Astrocyte (in vitro differentiated cells and primary cell): ENCODE measurements around the gene TRPM2. TPM values are rescaled to one million over a fixed set of nuclear protein-coding genes. Genes with fewer than 3 reads are reported as not detected.

Source experiments
- DNase-seq: peaks from one replicate; pipeline ENCODE4 v3.0.0-alpha.2; 2010; ENCODE audit warnings: low read depth
- FAIRE-seq: peaks from 2 replicates; lab custom pipeline; 2011; peaks lifted over from hg19 to GRCh38; lab: Jason Lieb, UNC
- H2AFZ ChIP-seq: 2 replicates; pipeline ENCODE4 v1.6.0; 2012; ENCODE audit warnings: low read depth, low read length, inconsistent platforms
- H3K27ac ChIP-seq: 2 replicates; pipeline ENCODE4 v1.5.1; 2011; ENCODE audit warnings: low read depth, low read length, inconsistent platforms
- H3K27me3 ChIP-seq: 2 replicates; pipeline ENCODE4 v1.6.0; 2011; ENCODE audit warnings: low read length, inconsistent platforms; ENCODE audit not compliant: insufficient read depth
- H3K36me3 ChIP-seq: 2 replicates; pipeline ENCODE4 v1.5.1; 2011; ENCODE audit warnings: low read length, inconsistent platforms; ENCODE audit not compliant: insufficient read depth
- H3K4me1 ChIP-seq: 2 replicates; pipeline ENCODE4 v1.5.1; 2011; ENCODE audit warnings: low read length, inconsistent platforms; ENCODE audit not compliant: insufficient read depth
- H3K4me2 ChIP-seq: 2 replicates; pipeline ENCODE4 v1.6.0; 2012; ENCODE audit warnings: low read length, inconsistent platforms
- H3K4me3 ChIP-seq: 2 replicates; pipeline ENCODE4 v1.5.1; 2011; ENCODE audit warnings: low read depth, mild to moderate bottlenecking, low read length, inconsistent platforms; ENCODE audit not compliant: insufficient read depth
- H3K79me2 ChIP-seq: 2 replicates; pipeline ENCODE4 v1.6.0; 2012; ENCODE audit warnings: mild to moderate bottlenecking, low read length, inconsistent platforms; ENCODE audit not compliant: insufficient read depth
- H3K9ac ChIP-seq: 2 replicates; pipeline ENCODE4 v1.6.0; 2012; ENCODE audit warnings: mild to moderate bottlenecking, low read length, inconsistent platforms
- H3K9me3 ChIP-seq: 2 replicates; pipeline ENCODE4 v1.5.1; 2012; ENCODE audit warnings: low read depth, mild to moderate bottlenecking, low read length, inconsistent platforms; ENCODE audit not compliant: insufficient read depth
- H4K20me1 ChIP-seq: 2 replicates; pipeline ENCODE4 v1.6.0; 2012; ENCODE audit warnings: low read length, inconsistent platforms; ENCODE audit not compliant: insufficient read depth
- H3K27ac Mint-ChIP-seq: one replicate; pipeline ENCODE4 v1.8.0; 2021; ENCODE audit warnings: mild to moderate bottlenecking, mixed read lengths; ENCODE audit not compliant: unreplicated experiment
- H3K27me3 Mint-ChIP-seq: one replicate; pipeline ENCODE4 v1.8.0; 2021; ENCODE audit warnings: low read depth, mixed read lengths; ENCODE audit not compliant: unreplicated experiment
- H3K36me3 Mint-ChIP-seq: one replicate; pipeline ENCODE4 v1.8.0; 2021; ENCODE audit warnings: low read depth, mixed read lengths; ENCODE audit not compliant: unreplicated experiment
- H3K4me1 Mint-ChIP-seq: one replicate; pipeline ENCODE4 v1.8.0; 2021; ENCODE audit warnings: low read depth, mixed read lengths; ENCODE audit not compliant: unreplicated experiment
- H3K4me3 Mint-ChIP-seq: one replicate; pipeline ENCODE4 v1.8.0; 2021; ENCODE audit warnings: mild to moderate bottlenecking, moderate library complexity, mixed read lengths; ENCODE audit not compliant: unreplicated experiment
- H3K9me3 Mint-ChIP-seq: one replicate; pipeline ENCODE4 v1.8.0; 2021; ENCODE audit warnings: mild to moderate bottlenecking, mixed read lengths; ENCODE audit not compliant: unreplicated experiment
- CTCF ChIP-seq: IDR thresholded peaks from 2 replicates; pipeline ENCODE4 v1.5.1; 2011; ENCODE audit warnings: low read depth, mild to moderate bottlenecking, inconsistent platforms, low read length, moderate library complexity; ENCODE audit not compliant: insufficient read depth
- EZH2 ChIP-seq: IDR thresholded peaks from 2 replicates; pipeline ENCODE4 v1.6.1; 2012; ENCODE audit warnings: mild to moderate bottlenecking, low read length, inconsistent platforms; ENCODE audit not compliant: insufficient read depth
- total RNA-seq: library from RNA; stranded (reverse); gene quantifications from 2 replicates; pipeline ENCODE4 v1.2.1, GENCODE V29; 2021

The TRPM2 gene
- total RNA-seq, 1 donor from 2014 or later: 0.79 TPM

DNA sequence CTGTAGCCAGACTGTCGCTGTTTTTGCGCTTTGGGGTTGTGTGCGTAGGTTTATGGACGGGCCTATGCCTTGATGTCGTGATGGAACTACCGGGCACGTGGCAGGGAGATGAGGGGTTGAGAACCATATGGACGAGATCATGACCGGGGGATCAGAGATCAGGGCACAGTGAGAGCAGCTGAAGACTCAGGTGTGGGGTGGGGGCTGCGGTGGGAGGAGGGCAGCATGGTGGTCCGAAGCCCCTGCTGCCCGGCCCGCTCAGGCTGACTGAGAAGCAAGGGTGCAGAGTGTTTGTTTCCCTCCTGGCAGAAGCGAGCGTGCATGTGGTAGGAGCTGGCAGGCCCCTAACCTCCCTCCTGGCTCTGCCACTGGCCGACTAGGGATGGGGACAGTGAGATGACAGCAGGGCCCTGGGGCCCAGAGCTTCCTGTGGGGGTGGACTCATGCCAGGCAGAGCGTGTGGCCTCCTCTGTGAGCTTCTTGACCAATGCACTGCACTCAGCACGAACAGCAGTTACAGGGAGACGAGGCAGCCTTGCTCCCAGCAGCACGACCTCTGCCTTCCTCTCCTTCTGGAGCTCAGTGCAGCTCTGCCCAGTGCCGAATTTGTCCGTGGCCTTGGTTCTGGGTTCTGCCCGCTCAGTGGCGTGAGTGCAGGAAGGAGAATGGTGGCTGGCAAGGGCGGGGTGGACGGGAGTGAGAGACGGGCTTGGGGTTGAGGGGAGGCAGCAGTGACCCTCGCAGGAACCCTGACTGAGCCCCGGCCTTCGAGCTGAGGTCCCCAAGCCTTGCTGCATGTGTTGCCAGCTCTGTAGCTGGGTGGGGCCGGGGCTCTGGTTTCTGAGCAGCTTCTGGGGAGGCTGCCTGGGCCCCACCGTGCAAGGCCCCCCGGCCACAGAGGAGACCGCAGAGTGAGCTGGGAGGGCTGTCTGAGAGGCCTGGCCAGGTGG is 79.7 kb downstream of the TRPM2 start:
- Histone ChIP-seq H3K79me2 (no peaks in the 10 kb centered on the region), H3K9ac (no peak overlapping the region), H3K4me1 (no peaks in the 10 kb centered on the region), H3K4me3 (no peak overlapping the region), H3K36me3 (no peaks in the 10 kb centered on the region), H3K9me3 (peaks cover 4% of the 10 kb centered on the region), H3K27me3 (no peaks in the 10 kb centered on the region), H3K27ac (no peak overlapping the region), H2AFZ (no peak overlapping the region), H3K4me2 (no peak overlapping the region), H4K20me1 (no peaks in the 10 kb centered on the region)
- Mint-ChIP-seq H3K27me3 (peaks cover 26% of the 10 kb centered on the region), H3K4me1 (no peaks in the 10 kb centered on the region), H3K4me3 (no peak overlapping the region), H3K27ac (no peak overlapping the region), H3K36me3 (peaks cover 2% of the 10 kb centered on the region), H3K9me3 (peaks cover 9% of the 10 kb centered on the region)
- no peak for DNase-seq
- TF ChIP-seq CTCF (no peak), EZH2 (no peak)
- no peak for FAIRE-seq

DNA sequence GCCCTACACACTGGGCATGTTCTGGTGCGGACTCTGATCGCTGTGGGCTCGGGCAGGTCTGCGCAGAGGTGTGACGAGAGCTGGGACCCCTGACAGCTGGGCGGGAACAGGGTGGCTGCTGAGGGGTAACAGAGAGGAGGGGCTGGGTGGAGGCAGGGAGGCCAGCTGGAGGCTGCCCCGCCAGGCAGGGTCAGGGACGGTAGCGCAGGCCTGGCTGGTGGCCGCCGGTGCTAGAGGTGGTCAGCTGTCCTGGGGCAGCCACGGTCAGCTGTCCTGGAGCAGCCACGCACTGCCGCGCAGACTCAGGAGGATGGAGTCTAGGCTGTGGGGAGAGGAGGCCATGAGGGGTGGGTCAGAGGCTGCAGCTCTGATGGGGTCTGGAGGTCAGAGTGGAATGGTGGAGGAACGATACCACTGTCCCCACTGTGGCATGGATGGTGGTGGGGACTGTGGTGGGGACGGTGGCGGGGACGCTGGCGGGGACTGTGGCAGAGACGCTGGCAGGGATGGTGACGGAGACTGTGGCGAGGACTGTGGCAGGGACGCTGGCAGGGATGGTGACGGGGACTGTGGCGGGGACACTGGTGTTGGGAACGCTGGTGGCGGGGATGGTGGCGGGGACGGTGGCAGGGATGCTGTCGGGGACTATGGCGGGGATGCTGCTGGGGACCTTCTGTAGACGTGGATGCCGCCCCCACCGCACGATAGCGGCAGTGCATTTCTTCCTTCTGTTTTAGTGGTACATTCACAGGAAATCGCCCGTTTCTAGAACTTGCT is 80.6 kb downstream of the TRPM2 start:
- H2AFZ ChIP-seq: no peak overlapping the region
- H3K4me3 Mint-ChIP-seq: no peak overlapping the region
- no peaks in the 10 kb centered on the region for H3K79me2 ChIP-seq
- H3K4me1 ChIP-seq: no peaks in the 10 kb centered on the region
- peaks cover 2% of the 10 kb centered on the region for H3K36me3 Mint-ChIP-seq
- no peak overlapping the region for H3K4me3 ChIP-seq
- H3K4me1 Mint-ChIP-seq: no peaks in the 10 kb centered on the region
- H3K27me3 Mint-ChIP-seq: peaks cover 26% of the 10 kb centered on the region
- H3K9ac ChIP-seq: no peak overlapping the region
- peaks cover 6% of the 10 kb centered on the region for H3K9me3 Mint-ChIP-seq
- no peak overlapping the region for H3K27ac Mint-ChIP-seq
- no peaks in the 10 kb centered on the region for H3K27me3 ChIP-seq
- no peak overlapping the region for H3K4me2 ChIP-seq
- FAIRE-seq (no peak), DNase-seq (no peak)
- no peaks in the 10 kb centered on the region for H3K36me3 ChIP-seq
- H3K9me3 ChIP-seq: no peaks in the 10 kb centered on the region
- no peaks in the 10 kb centered on the region for H4K20me1 ChIP-seq
- H3K27ac ChIP-seq: no peak overlapping the region
- TF ChIP-seq CTCF (no peak), EZH2 (no peak)
